ENCODE data around the gene PRMT1.
"Not testable (repeated sequence)": the region's sequence is repeated elsewhere in the genome, so short reads cannot be mapped to it uniquely, and the experiment has no call there.

The PRMT1 gene

DNA sequence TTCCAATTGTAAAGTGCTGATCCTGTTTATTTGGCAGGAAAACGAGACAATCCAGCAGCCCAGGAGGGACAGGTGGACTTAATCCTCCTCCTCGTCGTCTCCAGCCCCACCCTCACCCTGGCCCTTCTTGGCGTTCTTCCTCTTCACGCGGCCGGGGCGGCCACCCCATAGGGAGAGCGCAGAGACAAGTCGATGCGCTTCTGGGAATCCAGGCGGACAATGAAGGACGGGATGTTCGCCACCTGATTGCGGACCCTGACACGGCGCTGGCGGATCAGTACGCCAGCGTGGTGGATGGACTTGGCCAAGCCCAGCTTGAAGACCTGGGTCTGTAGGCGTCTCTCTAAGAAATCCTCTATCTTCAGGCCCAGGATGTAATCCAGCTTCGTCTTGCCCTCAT, 42.3 kb downstream of the PRMT1 start:
- DNase-seq (ENCODE audit: low spot score), result not testable (repeated sequence)

DNA sequence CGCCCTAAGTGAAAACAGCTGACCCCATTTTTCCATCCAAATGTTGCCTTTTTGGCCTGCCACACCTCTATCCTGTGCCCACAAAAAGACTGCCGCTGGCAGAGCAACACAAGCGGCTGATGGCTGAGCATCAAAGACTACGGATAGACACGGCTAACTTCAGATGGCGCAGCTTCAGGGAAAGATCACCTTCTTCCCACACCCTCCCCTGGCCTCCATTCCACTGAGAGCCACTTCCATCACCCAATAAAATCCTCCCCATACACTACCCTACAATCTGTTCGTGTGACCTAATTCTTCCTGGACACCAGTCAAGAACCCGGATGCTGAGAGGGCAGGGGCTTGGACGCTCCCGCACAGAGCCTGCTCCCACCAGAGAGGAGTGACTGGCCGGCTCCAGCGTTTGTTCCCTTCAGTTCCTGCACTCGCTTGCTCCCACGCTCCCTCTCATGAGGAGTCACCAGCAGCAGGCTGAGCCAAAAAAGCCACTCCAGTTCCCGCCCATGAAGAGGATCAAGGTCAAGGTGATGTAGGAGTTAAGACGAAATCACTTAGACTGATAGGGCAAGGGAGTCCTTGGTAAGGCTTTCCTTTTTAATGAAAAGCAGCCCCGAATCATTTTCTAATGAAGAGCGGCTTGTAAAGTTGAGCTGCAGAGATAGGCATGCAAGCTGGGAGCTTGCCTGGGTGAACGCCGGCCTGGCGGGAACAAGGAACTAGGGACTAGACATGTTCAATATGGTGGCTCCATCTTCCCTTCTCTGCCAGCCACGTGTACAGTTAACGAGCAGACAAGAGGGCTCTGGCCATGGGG, 50.4 kb downstream of the PRMT1 start:
- no peak for DNase-seq (ENCODE audit: low spot score)

DNA sequence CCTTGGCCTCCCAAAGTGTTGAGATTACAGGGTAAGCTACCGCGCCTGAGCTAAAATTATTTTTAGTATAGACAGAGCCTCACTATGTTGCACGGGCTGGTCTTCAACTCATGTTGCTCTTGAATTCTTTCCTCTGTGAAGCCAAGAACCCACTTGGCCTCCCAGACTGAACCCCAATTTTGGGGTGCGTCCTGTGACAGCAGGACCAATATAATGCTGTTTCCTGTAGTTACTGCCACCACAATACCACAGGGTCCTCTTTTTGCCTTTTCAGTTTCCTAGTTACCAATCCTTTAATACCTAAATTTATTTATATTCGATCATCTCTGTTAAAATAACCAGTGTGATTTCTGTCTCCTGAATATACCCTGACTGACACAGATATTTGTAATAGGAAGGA, 53.1 kb downstream of the PRMT1 start:
- DNase-seq (ENCODE audit: low spot score), result no peak

All from ecto neural progenitor cell (in vitro differentiated cells).